ENCODE results near the gene RAB5B.
A peak's percentile ranks its signal among the peaks of the same experiment; 100 is the strongest.
"Not testable (repeated sequence)": the region's sequence is repeated elsewhere in the genome, so short reads cannot be mapped to it uniquely, and the experiment has no call there.

Gene RAB5B

DNA sequence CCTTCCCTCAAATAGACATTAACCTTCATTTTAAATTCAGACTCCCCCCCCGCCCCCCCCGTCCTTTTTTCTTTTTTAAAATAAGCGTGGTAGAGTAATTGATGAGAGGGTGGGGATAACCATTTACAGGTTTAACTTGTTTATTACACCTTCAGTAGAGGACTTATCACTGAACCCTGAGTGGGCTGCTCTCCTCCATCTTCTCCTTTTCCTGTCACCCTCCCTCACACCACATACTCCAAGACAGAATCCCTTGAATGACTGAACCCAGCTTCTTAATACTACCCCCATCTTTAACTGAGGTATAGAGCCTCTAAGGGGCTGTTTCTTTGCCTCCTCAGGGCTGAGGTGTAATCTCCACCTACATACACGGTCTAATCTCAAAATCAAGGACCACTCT is 43.3 kb downstream of the RAB5B start:
- no peak for DNase-seq (ENCODE audit: low read depth in 2 of 2)

DNA sequence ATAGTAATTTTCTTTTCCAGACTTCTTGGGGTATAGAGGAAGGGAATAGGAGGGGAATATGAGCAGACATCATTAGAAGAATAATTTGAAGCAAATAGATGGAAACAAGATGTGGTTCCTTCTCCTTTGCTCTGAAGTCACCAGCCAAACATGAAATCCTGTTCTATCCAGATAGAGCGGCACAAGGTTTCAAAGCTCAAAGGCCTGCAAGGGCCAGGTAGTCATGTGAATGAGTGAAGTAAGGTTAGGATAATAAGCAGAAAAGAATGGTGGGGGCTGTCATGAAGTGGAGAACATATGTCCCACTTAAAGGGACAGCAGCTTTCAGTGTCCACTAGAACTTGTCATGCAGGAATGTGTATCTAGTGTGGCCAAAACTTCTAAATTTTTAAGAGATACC is 44.5 kb downstream of the RAB5B start:
- no peak for DNase-seq (ENCODE audit: low read depth in 2 of 2)

DNA sequence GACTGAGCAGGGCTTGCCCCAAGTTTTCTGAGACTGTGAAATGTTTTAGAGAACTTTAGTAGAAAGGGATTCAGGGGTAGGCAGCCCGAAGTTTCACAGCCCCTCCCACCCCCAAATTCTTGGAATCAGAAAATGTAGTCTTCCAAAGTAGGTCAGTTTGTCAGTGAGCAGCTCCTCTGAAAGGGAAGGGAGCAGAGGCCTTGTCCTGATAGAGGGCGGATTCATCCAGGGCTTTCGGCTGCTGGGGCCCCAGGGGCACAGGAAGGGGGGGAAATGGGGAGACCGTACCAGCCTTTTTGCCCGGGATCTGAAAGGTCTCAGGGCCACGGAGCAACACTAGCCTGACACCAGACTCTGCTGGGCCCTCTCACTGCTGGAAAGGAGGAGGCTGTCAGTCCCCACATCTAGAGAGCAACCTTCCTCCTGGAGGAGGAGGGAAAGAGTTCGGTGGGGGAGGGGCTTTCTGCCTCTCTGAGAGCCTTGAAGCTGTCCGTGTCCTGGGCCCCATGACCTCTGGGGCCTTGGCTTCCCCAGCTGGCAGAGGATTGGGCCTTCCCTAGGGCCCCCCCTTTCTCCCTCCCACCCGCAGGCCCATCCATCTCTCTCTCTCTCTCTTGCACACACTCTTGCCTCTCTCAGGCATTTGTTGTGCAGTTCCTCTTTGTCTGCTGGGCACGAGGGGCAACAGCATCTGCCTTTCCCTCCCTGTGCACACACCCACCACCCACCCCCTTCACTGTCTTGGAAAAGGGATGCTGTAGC is 46.7 kb downstream of the RAB5B start, which contains the start of gene IKZF4:
Gene IKZF4 (plus strand): TSS at position 621 of the 762 bp plus-strand sequence. CDS start 451 bp downstream, outside the sequence.
- no peak for DNase-seq (ENCODE audit: low read depth in 2 of 2)

DNA sequence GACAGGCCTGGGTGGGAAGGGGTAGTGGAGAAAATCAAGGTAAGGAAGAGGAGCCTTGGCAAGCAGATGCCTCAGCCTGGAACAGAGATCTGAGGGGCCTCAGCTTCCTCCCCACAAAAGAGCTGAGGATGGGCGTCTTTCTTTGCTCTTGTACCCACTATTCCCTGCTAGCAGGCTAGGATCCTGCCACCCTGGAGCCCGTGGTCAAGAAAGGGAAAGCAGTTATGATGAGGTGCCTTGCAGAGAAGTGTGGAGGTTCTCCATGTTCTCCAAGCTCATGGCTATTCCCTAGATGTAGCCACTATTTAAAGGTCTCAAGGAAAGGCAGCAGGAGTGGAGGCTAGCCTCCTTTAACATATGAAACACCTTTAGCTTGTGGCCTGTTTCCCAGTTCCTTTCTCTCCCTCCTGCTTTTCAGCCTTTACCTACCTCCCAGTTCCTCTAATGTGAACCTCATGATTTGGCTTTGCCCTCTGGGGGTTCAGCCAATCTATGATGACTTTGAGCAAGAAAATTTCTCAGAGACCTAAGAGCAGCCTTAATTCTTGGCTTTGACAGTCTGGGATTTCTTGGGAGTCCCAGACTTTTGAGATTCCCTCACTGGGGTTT is 48.1 kb downstream of the RAB5B start:
- DNase-seq (ENCODE audit: low read depth in 2 of 2): no peak

DNA sequence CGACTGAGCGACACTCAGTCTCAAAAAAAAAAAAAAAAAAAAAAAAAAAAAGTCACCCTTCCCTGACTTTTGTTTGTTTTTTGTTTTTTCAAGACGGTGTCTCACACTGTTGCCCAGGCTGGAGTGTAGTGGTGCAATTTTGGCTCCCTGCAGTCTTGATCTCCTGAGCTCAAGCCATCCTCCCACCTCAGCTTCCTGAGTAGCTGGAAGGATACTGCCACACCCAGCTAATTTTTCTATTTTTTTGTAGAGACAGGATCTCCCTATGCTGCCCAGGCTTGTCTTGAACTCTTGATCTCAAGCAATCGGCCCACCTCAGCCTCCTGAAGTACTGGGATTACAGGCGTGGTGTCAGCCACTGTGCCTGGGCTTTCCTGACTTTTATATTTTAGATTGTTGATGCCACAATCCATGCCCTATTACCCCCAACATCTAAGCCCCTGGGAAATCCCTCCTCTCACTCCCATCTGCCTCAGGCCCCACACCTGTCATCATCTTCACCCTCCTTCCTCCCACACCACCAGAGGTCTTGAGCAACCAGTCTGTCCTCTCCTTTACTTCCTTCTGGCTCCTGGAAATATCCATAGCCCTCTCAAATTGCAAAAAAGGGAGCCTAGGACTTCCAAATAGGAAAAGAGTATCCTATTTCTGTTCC is 54.8 kb downstream of the RAB5B start:
- DNase-seq (ENCODE audit: low read depth in 2 of 2): no peak

DNA sequence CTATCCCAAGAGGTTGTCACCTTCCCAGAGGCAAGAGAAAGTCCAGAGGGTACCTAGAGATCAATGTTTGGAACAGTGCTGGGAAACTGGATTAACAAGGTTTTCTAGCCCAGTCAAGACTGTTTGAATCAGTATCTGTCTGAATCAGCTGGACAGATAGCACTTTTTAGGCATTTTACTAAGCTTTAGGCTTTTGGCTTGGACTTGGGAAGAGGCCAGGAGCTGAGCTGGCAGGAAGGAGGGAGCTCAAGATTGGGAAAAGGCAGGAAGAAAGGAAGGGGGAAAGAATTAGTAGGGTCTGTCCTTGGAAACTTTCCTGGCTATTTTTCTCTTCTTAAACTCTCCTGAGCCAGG is 55.3 kb downstream of the RAB5B start:
- no peak for DNase-seq (ENCODE audit: low read depth in 2 of 2)

DNA sequence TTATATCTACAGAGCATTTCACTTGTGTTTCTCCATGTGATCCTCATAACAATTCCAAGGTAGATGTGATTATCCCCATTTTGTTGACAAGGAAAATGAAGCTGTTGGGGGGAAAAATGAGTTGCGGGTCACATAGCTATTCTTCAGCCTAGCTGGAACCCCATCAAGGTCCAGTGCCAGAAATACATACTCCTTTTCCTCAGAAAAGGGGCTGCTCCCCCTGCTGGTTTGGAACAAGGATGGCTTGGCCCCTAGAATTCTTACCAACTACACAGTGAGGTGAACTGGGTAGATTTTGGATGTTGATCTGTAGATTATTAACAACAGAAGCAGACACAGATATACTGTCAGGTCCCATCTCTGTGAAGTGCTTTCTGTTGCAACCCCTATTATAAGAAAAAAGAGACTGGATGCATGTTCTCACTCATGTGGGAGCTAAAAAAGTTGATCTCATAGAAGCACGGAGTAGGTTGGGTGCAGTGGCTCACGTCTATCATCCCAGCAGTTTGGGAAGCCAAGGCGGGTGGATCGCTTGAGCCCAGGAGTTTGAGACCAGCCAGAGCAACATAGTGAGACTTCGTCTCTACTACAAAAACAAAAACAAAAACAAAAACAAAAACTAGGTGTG is 55.9 kb downstream of the RAB5B start:
- DNase-seq (ENCODE audit: low read depth in 2 of 2): no peak

DNA sequence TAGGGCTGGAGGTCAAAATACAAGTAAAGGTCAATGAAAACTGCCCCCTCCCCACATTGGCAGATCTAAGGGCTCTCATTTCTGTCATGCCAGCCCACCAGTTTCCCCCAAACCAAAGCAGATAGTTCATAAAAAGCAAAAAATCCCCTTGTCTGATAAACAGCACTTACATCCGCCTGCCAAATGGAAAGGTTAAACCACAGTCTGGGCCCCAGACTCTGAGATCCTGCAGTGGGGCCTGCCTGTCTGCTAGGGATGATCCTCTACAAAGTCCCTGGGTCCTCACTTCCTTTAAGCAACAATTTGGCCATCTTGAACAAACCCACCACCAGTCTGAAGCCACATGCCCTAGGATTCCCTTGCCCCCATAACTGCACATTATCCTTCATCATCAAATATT is 58.1 kb downstream of the RAB5B start:
- no peak for DNase-seq (ENCODE audit: low read depth in 2 of 2)

DNA sequence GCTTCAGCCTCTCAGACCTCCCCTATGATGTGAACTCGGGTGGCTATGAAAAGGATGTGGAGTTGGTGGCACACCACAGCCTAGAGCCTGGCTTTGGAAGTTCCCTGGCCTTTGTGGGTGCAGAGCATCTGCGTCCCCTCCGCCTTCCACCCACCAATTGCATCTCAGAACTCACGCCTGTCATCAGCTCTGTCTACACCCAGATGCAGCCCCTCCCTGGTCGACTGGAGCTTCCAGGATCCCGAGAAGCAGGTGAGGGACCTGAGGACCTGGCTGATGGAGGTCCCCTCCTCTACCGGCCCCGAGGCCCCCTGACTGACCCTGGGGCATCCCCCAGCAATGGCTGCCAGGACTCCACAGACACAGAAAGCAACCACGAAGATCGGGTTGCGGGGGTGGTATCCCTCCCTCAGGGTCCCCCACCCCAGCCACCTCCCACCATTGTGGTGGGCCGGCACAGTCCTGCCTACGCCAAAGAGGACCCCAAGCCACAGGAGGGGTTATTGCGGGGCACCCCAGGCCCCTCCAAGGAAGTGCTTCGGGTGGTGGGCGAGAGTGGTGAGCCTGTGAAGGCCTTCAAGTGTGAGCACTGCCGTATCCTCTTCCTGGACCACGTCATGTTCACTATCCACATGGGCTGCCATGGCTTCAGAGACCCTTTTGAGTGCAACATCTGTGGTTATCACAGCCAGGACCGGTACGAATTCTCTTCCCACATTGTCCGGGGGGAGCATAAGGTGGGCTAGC is 60.9 kb downstream of the RAB5B start:
- peak; percentile 34 to 44 for DNase-seq (ENCODE audit: low read depth in 2 of 2)

DNA sequence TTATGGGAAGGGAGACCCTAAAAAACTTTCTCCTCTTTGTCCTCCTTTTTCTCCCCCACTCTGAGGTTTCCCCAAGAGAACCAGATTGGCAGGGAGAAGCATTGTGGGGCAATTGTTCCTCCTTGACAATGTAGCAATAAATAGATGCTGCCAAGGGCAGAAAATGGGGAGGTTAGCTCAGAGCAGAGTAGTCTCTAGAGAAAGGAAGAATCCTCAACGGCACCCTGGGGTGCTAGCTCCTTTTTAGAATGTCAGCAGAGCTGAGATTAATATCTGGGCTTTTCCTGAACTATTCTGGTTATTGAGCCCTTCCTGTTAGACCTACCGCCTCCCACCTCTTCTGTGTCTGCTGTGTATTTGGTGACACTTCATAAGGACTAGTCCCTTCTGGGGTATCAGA is 63.3 kb downstream of the RAB5B start:
- DNase-seq (ENCODE audit: low read depth in 2 of 2): no peak

DNA sequence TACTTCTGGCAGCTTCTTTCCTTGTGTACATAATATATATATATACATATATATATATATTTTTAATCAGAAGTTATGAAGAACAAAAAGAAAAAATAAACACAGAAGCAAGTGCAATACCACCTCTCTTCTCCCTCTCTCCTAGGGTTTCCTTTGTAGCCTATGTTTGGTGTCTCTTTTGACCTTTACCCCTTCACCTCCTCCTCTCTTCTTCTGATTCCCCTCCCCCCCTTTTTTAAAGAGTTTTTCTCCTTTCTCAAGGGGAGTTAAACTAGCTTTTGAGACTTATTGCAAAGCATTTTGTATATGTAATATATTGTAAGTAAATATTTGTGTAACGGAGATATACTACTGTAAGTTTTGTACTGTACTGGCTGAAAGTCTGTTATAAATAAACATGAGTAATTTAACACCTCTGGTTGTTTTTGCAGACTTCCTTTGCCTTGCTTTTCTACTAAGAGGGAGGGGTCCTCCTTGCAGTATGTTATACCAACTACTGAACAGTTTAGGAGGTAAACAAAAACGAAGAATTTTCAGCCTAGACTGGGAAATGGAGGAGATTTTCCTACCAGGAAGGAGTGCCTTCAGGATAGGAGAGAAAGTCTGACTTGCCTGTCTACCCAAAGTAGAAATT is 64.3 kb downstream of the RAB5B start:
- DNase-seq (ENCODE audit: low read depth in 2 of 2): no peak

DNA sequence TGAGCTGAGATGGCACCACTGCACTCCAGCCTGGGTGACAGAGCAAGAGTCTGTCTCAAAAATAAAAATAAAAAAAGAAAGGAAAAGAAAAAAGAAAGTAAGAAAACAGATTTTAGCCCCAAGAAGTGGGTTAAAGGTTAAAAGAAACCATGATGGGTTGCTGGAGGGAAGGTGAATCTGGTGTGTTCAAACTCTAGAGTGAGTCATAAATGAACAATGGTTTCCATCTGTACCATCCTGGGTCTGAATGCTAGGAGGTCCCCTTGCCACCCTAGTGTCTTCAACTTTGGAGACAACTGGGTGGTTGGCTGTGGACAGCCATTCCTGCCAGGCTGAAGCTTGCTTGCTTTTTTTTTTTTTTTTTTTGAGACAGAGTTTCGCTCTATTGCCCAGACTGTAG is 66.3 kb downstream of the RAB5B start:
- no peak for DNase-seq (ENCODE audit: low read depth in 2 of 2)

DNA sequence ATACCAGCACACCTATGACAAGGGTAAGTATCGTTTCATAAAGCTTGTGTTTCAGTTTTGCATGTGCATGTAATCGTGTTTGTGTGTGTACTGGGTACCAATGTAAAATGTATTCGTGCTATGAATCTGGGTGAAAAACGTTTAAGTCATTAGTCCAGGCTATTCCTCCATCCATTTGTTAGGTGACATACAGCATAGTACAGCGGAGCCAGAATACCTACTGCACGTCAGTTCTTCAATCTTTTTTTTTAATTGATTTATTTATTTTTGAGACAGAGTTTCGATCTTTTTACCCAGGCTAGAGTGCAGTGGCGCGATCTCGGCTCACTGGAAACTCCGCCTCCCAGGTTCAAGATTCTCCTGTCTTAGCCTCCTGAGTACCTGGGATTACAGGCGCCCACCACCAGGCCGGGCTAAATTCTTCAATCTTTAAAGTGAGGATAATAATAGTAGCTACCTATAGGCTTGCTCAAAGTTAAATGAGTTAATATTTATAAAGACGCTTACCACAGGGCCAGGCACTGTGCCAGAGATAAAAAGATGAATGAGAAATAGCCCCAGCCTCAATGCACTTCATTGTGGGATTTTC is 67.2 kb downstream of the RAB5B start:
- no peak for DNase-seq (ENCODE audit: low read depth in 2 of 2)

DNA sequence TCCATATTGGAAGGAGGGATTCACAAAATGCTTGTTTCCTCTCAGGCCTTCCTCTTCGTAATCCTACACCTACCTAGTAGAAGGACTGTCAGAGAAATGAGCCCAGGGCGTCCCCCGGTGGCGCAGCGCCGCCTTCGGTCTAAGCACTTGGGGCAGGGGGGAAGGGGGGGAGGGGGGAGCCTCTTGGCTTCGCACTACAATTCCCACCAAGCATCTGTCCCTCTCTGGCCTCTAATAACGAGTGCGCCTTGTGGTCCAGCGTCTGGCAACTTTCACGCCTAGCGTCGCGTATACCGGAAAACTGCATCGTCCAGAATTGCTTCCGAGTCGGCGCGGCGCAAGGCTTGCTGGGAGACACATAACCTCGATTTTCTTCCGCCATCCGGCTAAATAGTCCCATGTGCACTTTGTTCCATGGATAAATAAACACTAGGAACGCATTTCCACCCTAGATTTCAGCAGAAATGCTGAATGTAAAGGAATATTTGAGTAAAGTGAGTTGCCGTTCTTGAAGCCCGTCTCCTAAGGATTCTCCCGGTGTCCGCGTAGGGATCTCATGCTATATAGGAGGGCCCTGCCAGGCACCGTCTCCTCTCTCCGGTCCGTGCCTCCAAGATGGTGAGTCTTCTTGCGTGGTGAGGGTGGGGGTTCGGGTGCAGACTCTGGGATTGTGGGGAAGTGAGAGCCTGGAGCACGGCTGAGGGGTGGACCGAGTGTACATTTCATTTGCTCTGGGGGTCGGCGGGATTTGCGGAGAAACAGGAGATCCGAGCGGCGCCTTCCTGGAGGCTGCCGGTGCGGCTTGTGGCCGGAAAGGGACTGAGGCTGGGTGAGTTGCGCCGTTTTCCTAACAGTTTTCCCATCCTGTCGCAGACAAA is 67.9 kb downstream of the RAB5B start, which contains the start of gene RPS26:
Gene RPS26 (plus strand): TSS at position 367 of the 878 bp plus-strand sequence. CDS start 249 bp downstream, at position 616.
- peak; percentile 84 to 86 for DNase-seq (ENCODE audit: low read depth in 2 of 2)

DNA sequence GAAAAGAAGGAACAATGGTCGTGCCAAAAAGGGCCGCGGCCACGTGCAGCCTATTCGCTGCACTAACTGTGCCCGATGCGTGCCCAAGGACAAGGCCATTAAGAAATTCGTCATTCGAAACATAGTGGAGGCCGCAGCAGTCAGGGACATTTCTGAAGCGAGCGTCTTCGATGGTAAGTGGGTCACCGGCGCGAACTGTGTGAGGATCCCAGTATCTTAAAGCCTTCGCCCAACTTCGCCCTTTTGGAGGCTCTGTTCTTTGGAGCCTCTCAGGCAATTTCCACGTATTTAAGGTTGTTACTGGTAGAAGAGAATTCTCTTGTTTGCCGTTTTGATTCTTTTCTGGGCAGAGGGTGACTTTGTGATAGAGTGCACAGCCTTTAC is 68.5 kb downstream of the RAB5B start:
- not testable (repeated sequence) for DNase-seq (ENCODE audit: low read depth in 2 of 2)

DNA sequence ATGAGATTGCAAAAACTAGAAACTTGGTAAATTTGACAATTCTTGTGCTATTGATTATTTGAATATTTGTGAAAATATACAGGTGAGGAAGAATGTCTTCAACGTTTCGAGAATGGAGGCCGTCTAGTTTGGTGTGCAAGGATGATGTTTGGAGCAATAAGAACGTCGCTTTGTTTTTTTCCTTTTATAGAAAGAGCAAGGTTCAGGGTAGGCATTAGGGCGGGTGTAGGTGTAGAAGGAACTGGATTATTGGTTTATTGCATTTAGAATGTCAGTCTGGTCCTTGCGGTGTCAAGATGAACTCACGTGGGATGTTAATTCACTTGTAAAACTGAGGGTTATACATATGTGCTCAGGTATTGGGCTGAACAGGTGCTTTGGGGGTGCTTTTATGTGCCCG is 69.0 kb downstream of the RAB5B start:
- DNase-seq (ENCODE audit: low read depth in 2 of 2): no peak

Measured in stimulated activated CD8-positive, alpha-beta memory T cell treated with anti-CD3 and anti-CD28 coated beads, Interleukin-2, amount 100 ng/mL, for 48 hours (primary cell).